ENCODE data around the gene TEX35.
A peak's percentile ranks its signal among the peaks of the same experiment; 100 is the strongest.

Gene TEX35

DNA sequence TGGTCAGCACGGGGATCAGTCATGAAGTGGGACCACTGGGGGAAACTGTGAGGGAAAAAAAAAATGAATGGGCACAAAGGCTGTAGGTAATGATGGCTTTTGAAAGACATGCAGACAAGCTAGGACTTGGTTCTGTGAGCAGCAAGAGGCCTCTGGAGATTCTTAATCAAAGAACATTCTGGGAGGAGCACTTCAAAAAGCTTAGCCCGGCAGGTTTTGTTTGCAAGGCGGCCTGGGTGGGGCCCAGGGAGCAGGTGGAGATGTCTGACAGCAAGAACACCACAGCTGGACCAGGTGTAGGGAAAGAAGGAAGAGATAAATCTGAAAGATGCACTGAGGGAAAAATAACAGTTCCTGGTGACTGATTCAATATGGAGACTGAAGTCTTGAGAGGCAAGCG, 6.0 kb downstream of the TEX35 start:
- DNase-seq (ENCODE audit: insufficient read length, low spot score): no peak
- no peak for TF ChIP-seq POLR2A (IDR thresholded peaks at IDR 0.05; ENCODE audit: low read depth, low read length)
- FAIRE-seq: no peak

DNA sequence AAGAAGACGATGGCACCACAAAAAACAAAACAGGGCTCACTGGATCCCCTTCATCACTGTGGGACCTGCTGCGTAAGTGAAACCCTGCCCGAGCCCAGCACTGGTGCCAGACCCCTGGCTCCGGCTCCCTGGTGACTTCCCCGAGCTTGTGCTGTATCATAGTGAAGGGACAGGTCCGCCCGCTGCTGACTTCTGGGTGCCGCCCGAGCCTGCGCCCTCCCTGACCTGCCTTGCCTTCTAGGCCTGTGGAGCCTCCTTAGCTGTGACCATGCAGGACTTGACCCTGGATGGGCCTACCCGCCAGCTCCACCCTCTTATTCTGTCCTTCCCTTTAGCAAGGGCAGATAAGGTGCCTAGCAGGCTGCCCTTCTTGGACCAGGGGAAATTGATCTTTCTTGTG, 7.9 kb downstream of the TEX35 start:
- FAIRE-seq (no peak), DNase-seq (ENCODE audit: insufficient read length, low spot score) (no peak)
- TF ChIP-seq POLR2A (IDR thresholded peaks at IDR 0.05; ENCODE audit: low read depth, low read length): no peak

DNA sequence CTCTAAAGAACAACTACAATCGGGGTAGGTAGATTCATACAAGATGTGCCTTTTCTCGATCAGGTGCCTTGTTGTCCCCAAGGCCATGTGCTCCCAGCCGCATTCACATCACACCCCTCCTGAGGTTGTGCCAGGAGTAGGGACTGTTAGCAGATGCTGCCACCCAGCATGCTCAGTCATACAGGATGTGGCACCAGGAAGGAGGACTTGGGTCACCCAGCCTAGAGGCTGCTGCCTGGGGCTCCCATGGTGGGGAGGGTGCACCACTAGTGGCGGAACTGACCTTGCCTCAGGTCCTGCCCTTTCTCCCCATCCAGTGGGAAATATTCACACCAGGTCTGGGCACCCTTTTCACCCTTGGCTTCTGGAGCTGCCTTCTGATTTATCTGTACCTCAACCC, 8.3 kb downstream of the TEX35 start:
- no peak for TF ChIP-seq POLR2A (IDR thresholded peaks at IDR 0.05; ENCODE audit: low read depth, low read length)

DNA sequence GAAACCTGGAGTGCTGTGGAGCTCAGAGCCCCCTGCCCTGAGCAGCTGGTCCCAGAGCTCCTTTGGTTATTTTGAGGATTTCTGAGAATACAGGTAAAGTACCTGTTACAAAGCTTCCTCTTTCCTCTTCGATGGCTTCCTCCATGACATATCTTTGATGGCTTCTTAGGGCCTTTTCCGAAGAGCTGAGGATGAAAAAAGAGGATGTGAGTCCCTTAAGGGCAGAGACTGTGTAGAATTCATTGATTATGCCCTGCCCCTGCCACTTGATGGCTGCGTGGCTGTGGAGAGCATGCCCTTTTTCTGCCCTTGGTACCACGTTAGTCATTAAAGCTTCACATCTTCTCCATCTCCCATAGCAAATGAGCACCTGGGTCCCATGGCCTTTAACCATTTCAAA, 14.2 kb downstream of the TEX35 start:
- DNase-seq (ENCODE audit: insufficient read length, low spot score) (no peak), FAIRE-seq (no peak)
- TF ChIP-seq POLR2A (IDR thresholded peaks at IDR 0.05; ENCODE audit: low read depth, low read length): no peak

More for the DNA sequence above, 8.3 kb downstream of the TEX35 start:
- DNase-seq (ENCODE audit: insufficient read length, low spot score) (no peak), FAIRE-seq (no peak)

DNA sequence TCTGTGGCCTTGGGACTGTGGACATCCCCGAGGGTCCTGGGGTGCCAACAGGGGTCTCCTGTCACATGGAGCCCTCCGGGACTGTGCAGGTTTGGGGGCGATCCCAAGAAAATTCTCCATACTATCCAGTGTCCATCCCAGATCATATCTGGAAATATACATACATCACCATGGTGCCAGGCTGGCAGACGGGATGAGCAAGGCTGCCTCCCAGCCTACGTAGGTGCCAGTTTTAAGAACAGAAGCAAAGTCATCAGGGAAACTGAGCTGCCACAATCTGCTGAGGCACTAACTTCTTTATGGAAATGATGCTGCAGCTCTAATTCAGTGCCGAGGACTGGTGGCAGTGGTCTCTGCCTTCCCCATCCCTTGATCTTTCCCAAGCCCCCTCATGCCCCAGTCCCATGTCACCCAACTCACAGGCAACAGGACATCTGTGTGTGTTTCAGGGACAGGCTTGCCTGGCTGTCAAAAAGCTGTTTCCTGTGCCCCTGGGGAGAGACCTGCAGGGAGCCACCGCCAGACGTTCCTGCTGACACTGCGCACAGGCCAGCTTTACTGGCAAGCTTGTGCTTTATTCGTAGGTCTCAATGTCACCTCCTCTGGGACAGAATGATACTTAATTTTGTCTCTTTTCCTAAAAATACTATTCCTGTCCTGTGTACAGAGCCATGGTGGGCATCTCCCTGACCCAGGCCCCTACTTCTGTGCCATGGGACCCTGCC, 15.5 kb downstream of the TEX35 start:
- no peak for DNase-seq (ENCODE audit: insufficient read length, low spot score)

DNA sequence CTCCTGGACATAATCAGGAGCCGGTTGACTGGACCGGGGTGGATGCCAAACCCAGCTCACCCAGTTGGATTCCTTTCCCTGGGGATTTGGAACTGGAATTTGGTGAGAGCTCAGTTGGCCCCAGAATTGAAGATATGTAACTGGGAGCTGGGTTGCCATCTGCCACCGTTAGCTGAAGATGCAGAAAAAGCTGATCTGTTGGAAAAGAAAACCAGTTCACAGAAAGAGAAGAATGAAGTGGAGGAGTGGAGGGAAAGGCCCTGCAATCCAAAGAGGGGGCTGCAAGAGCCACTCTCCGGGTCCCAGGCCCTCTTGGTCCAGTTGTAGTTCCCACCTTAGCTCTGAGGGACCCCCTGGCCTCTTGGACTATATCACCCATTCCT, 16.0 kb downstream of the TEX35 start:
- DNase-seq (ENCODE audit: insufficient read length, low spot score) (no peak), FAIRE-seq (no peak)
- no peak for TF ChIP-seq POLR2A (IDR thresholded peaks at IDR 0.05; ENCODE audit: low read depth, low read length)

More for the DNA sequence above, 15.5 kb downstream of the TEX35 start:
- FAIRE-seq: no peak
- TF ChIP-seq POLR2A (IDR thresholded peaks at IDR 0.05; ENCODE audit: low read depth, low read length): no peak

DNA sequence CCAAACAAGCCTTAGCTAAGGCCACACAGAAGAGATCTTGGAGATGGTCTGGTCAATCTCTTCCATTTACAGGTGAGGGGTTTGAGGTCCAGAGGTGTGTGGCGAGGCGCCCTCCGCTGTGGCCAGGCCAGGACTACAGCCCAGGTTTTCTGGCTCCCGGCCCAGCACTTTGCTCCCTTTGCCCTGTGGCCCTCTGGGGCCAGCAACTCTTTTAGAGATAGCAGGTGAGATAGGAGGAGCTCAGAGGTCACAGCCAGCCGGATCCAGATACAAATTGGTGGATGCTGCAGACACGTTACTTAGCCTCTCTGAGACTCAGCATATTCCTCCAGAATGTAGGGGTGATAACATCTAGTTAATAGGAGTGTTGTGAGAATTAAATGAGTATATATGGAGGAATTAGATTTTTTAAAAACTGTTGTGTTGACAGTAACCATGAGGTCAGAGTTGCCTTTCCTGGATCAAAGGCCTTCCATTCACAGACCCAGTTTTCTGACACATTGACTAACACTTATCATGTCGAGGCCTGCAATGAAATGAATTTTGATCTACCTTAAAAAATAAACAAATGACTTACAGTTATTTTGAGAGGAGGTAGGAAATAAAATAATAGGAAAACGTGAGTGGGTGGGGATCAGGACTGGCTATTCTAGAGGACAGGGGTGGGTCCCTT, 16.6 kb downstream of the TEX35 start:
- no peak for DNase-seq (ENCODE audit: insufficient read length, low spot score)
- FAIRE-seq: no peak
- no peak for TF ChIP-seq POLR2A (IDR thresholded peaks at IDR 0.05; ENCODE audit: low read depth, low read length)

DNA sequence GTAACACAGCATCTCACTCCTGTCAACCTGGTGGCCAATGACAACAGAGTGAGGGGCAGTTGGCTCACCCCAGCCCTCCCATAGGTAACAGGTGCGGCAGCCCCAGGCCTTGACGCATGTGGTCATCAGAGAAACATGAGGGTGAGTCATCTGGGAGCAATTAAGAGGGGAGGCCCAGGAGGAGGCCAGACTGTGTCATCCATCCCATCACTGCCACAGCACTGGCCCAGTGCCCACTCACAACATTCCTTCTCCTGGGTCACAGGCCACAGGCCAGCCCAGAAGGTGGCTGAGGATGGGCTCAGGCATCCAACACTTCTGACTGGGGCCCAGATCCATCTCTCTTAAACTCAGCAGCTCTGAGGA, 17.1 kb downstream of the TEX35 start:
- FAIRE-seq: no peak
- peak; percentile 93 for DNase-seq (ENCODE audit: insufficient read length, low spot score)
- TF ChIP-seq POLR2A (IDR thresholded peaks at IDR 0.05; ENCODE audit: low read depth, low read length): no peak

DNA sequence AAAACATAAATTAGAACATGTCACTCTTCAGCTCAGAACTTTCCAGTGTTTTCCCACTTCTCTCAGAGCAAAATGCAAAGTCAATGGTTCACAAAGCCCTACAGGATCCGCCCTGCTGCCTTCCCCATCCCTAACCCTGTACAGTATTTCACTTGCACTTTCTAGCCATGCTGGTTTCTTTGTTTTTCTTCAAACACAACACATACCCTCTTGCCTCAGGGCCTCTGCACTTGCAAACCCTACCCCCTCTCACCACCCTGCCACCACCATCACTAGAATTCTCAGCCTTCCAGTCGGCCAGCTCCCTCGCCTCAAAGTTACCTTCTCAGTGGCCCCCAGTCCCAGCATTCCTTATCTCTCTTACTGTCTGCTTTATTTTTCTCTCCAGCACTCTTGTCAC, 17.6 kb downstream of the TEX35 start:
- no peak for FAIRE-seq
- no peak for TF ChIP-seq POLR2A (IDR thresholded peaks at IDR 0.05; ENCODE audit: low read depth, low read length)
- DNase-seq (ENCODE audit: insufficient read length, low spot score): no peak

DNA sequence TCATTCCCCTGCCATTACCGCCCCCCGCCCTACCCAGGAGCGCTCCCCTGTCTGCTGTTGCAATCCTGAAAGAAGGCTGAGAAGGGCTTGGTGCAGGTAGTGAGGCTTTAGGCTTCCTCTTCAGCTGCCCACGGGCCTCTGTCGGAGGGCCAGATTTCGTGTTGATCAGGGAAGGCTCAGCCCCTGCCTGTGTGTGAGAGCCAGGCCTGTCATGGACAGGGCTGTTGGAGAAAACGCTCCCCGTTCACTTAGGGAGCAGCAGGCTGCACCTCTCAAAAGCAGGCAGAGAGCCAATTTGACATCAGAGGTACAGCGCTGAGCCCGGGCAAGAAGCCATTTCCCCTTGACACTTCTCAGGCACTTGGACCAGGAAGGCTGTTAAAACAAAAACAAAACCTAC, 19.0 kb downstream of the TEX35 start:
- FAIRE-seq: no peak
- no peak for TF ChIP-seq POLR2A (IDR thresholded peaks at IDR 0.05; ENCODE audit: low read depth, low read length)

DNA sequence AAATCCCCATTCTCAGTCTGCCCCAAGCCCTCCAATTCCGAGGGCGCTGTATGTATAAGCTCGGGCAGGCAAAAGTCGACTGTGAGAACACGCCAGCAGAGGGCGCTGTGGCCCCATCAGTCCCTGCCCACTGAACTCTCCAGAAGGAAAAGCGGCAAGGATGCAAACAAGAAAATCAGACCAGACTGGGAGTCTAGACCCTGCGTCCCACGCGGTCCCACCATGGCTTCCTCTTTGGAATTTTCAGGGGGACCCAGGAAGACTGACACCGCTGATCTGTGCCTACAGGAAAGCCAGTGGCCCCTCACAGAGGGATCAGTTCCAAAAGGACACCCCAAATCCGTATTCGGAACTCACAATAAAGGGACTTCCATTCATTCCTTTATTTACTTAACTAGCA, 19.5 kb downstream of the TEX35 start:
- peak; percentile 73 for DNase-seq (ENCODE audit: insufficient read length, low spot score)
- no peak for FAIRE-seq
- no peak for TF ChIP-seq POLR2A (IDR thresholded peaks at IDR 0.05; ENCODE audit: low read depth, low read length)

More for the DNA sequence above, 19.0 kb downstream of the TEX35 start:
- DNase-seq (ENCODE audit: insufficient read length, low spot score): no peak

DNA sequence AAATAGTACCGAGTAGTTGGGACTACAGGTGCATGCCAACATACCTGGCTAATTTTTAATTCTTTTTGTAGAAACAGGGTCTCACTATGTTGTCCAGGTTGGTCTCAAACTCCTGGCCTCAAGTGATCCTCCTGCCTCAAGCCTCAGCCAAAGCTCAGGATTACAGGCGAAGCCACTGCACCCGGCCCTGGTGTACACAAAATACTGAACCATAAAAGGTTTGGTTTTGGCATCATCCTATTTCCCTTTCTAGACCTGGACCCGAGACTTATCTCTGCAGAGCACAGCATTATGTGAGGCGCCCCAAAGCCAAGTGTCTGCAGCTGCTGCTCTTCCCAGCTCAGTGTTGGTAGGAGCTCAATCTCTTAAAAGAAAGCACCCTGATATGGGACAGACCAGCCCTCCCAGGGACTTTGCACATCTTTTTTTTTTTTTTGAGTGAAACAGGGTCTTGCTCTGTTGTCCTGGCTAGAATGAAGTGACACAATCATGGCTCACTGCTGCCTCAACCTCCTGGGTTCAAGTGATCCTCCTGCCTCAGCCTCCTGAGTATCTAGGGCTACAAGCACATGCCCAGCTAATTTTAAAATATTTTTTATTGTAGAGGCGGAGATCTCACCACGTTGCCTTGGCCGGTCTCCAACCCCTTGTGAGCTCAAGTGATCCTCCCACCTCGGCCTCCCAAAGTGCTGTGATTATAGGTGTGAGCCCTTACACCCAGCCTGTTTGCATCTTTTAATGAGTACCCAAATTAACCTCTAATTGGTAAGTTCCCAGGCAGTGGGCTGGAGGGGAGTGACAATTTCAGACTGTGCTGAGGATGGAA, 20.4 kb downstream of the TEX35 start:
- no peak for TF ChIP-seq POLR2A (IDR thresholded peaks at IDR 0.05; ENCODE audit: low read depth, low read length)
- DNase-seq (ENCODE audit: insufficient read length, low spot score): no peak
- no peak for FAIRE-seq

DNA sequence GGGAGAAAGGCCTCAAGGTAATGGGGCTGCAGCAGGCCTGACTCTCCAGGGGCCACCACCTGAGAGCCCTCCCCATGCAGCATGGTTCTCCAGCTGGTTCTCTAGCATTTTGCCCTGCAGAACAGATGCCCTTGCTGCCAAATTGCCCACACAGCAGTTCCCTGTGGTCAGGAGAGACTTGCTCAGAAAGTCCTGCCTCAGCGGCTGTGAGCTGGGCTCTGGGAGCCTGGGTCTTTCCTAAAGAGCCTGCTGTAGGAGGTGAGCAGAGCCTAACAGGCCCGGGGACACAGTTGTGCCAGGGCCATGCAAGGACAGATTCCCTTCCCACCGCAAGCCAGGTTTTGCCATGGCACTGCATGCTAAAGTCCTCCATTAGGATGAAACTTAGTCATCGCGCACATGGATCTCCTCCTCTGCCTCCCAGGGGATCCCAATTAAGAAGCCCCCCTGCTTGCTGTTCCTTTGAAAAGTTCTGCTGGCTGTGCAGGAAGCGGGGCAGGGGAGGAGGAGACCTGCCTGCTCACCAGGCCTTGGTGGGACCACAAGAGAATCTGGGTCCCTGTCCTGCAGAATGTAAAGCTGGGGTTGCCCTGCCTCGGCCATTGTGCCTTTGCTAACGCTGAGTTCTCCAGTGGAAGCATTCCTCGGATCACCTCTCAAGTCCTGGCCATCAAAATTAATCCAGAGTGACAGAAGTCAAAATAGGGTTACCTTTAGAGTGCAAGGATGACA, 21.4 kb downstream of the TEX35 start:
- FAIRE-seq: no peak
- no peak for DNase-seq (ENCODE audit: insufficient read length, low spot score)
- no peak for TF ChIP-seq POLR2A (IDR thresholded peaks at IDR 0.05; ENCODE audit: low read depth, low read length)

DNA sequence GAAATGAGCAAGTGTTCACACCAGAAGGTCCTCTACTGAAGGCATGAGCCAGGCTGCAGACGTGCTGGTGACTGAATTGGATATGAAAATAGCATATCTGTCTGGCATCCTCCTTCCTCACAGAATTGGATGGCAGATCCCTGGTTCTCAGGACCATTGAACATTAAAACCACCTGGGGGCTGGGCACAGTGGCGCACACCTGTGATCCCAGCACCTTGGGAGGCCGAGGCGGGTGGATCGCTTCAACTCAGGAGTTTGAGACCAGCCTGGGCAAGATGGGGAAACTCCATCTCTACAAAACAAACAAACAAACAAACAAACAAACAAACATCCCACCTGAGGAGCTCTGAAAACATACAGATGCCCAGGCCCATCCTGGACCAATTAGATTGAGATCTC, 23.4 kb downstream of the TEX35 start:
- DNase-seq (ENCODE audit: insufficient read length, low spot score) (no peak), FAIRE-seq (no peak)
- TF ChIP-seq POLR2A (IDR thresholded peaks at IDR 0.05; ENCODE audit: low read depth, low read length): no peak

All from H54 (cell line).